Ovary (tissue), 9 donors: ENCODE data around the gene MKNK1. TPM values are rescaled to one million over a fixed set of nuclear protein-coding genes. Genes with fewer than 3 reads are reported as not detected.

Experiments used
- DNase-seq, 5 donors: peaks; one replicate each; pipeline ENCODE4 v3.0.0-alpha.2; 2019 to 2020
- H3K27ac ChIP-seq, 2 donors: fragments of 200-600 bp; one replicate each; pipeline versions ENCODE4 v1.5.1 to v1.8.0; 2019 to 2022
- H3K27me3 ChIP-seq: fragments of 200-600 bp; one replicate; pipeline ENCODE4 v1.8.0; 2022
- H3K36me3 ChIP-seq: fragments of 200-600 bp; sonication (generic); one replicate; pipeline ENCODE4 v1.5.1; 2019
- H3K4me1 ChIP-seq: one replicate; pipeline ENCODE4 v1.8.1; 2013; ENCODE audit warnings: mild to moderate bottlenecking, moderate library complexity; ENCODE audit not compliant: insufficient read depth
- H3K4me3 ChIP-seq: fragments of 200-600 bp; sonication (generic); one replicate; pipeline ENCODE4 v1.5.1; 2017
- H3K9me3 ChIP-seq, 2 donors: fragments of 200-600 bp in 1 of 2; sonication (generic) in 1 of 2; one replicate each; pipeline versions ENCODE4 v1.5.1 to v1.8.1; 2013 to 2019; ENCODE audit warnings: mild to moderate bottlenecking in 1 of 2, moderate library complexity in 1 of 2
- EP300 ChIP-seq: sonication (generic); formaldehyde crosslinking; IDR thresholded peaks from one replicate; pipeline ENCODE4 v1.6.1; 2017; ENCODE audit warnings: antibody characterized with exemption
- POLR2A ChIP-seq: fragments of 450-650 bp; IDR thresholded peaks from one replicate; pipeline ENCODE4 v1.6.1; 2017; ENCODE audit warnings: antibody characterized with exemption, mild to moderate bottlenecking, moderate library complexity
- WGBS, 3 donors: extraction: QIAGEN DNeasy Blood & Tissue Kit in 1 of 3; methylation state at CpG; one replicate each; pipeline versions ENCODE4 v1.1.5 to v1.1.7; 2013 to 2017; 5-methylcytosine and 5-hydroxymethylcytosine counted together
- intact Hi-C, 4 donors: fragments of 100-400 bp; cut with DNase I; formaldehyde crosslinking; loops; one replicate each; pipeline versions ENCODE4 v1.11.0 to v1.15.1; 2022 to 2023
- polyA plus RNA-seq, 2 donors: library from polyadenylated mRNA; stranded (reverse); fragments of 200-250 nt in 1 of 2; fragments of 350-450 nt in 1 of 2; fragmentation: Illumina TruSeq in 1 of 2; extraction: RNeasy Lipid Tissue Mini Kit (QIAGEN cat#74804) in 1 of 2; gene quantifications; one replicate each; pipeline ENCODE4 v1.2.3, GENCODE V29; 2013 to 2014
- total RNA-seq, 7 donors: library from RNA; depleted of rRNA in 2 of 7; stranded (reverse); fragments of >200 nt in 2 of 7; fragmentation: NEBNext Ultra II Directional in 3 of 7; extraction: Animal tissue kit (Norgen Biotek cat#: 25700) in 3 of 7; gene quantifications; one replicate each; pipeline versions ENCODE4 v1.1.0 to v1.2.4, GENCODE V29; 2016 to 2023
- TF ChIP-seq, protein P1 (sequence below), 3 donors: fragments of 450-650 bp in 2 of 3; fragments of 200-600 bp in 1 of 3; IDR thresholded peaks; one replicate each; pipeline versions ENCODE4 v1.5.1 to v1.8.0; 2016 to 2022; ENCODE audit warnings: antibody characterized with exemption in 3 of 3, mild to moderate bottlenecking in 1 of 3
- donor health status: DM: no; HTN: no; CAD: no; lungs with moderate emphysema.
- donor health status: DM: no; HTN: no; CAD: no.
- donor health status: Bipolar disorder and iron deficiency.
- donor health status: DM: yes; HTN: yes; CAD: no.
- donor health status: DM: no; HTN: no; CAD: no.
- donor health status: DM: yes; HTN: yes; CAD: no.

Gene MKNK1
- total and polyA plus RNA-seq, 9 donors = 21.0 to 39.3 (median 24.9) TPM

DNA sequence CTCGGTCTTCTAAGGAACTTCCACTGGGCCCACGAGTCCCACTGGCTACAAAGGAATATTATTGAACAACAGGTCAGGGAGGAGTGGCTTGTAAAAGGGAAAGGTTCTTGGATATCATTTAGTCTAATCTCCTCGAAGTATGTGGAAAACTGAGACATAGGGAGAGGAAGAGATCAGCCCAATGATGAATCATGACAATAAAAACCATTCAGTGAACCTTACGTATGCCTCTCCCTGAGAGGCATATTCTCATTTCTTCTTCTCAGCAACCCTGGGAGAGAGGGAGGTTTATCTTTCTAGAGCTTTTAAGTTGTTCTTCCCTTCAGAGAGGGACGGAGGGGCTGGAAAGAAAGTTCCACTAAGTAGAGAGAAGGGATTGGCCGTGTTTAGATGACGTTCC lies 17.9 kb upstream of the MKNK1 start:
- no peak overlapping the region for H3K4me3 ChIP-seq
- WGBS, 3 donors = 73 to 83% (median 79%) methylated on average over 7 of the region's 7 CpGs
- no peaks in the 10 kb centered on the region for H3K9me3 ChIP-seq
- no peak for DNase-seq
- intact Hi-C loops = no loop called here
- H3K27me3 ChIP-seq = no peaks in the 10 kb centered on the region
- no peaks in the 10 kb centered on the region for H3K36me3 ChIP-seq
- peaks cover 8% of the 10 kb centered on the region for H3K4me1 ChIP-seq
- no peak overlapping the region for H3K27ac ChIP-seq
- TF ChIP-seq POLR2A (no peak), EP300 (no peak)
- TF ChIP-seq, protein P1, sequence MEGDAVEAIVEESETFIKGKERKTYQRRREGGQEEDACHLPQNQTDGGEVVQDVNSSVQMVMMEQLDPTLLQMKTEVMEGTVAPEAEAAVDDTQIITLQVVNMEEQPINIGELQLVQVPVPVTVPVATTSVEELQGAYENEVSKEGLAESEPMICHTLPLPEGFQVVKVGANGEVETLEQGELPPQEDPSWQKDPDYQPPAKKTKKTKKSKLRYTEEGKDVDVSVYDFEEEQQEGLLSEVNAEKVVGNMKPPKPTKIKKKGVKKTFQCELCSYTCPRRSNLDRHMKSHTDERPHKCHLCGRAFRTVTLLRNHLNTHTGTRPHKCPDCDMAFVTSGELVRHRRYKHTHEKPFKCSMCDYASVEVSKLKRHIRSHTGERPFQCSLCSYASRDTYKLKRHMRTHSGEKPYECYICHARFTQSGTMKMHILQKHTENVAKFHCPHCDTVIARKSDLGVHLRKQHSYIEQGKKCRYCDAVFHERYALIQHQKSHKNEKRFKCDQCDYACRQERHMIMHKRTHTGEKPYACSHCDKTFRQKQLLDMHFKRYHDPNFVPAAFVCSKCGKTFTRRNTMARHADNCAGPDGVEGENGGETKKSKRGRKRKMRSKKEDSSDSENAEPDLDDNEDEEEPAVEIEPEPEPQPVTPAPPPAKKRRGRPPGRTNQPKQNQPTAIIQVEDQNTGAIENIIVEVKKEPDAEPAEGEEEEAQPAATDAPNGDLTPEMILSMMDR (IDR thresholded peaks at IDR 0.05) = no peak

DNA sequence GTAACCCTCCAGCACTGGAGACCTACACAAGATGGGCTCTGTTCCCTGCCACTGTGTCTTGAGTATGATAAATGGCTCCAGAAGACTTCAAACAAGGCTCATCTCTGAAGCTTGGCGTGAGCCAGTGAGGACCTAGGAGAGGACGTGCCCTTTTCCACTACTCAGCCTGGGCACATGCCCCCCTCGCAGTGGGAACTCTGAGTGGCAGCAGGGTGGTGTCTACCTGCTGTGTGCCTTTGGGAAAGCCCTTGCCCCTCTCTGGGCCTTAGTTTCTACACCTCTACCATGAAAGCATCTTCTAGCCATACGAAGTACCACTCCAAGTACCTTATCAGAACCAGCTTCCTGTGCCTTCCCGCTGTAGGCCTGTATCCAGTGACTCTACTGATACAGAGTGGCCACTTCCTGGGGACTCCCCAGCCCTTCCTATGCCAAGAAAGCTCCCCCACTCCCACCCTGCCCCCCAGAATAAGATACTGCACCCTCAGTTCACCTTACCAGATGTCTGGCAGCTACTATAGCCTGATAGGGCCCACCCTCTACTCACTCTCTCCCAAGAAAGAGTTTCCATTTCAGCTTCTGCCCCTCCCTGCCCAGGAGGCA lies 15.7 kb upstream of the MKNK1 start:
- peaks cover 8% of the 10 kb centered on the region for H3K4me1 ChIP-seq
- intact Hi-C loops = loop anchor here in 3 of 4 donors (5.0 kb wide), 2 partner anchors 48 to 103 kb away; partner anchors contain the start of gene ATPAF1 (in 2 of the 3)
- no peak overlapping the region for H3K4me3 ChIP-seq
- no peak overlapping the region for H3K27ac ChIP-seq
- DNase-seq = no peak
- TF ChIP-seq, protein P1 (IDR thresholded peaks at IDR 0.05) = no peak
- TF ChIP-seq EP300 (no peak), POLR2A (no peak)
- no peaks in the 10 kb centered on the region for H3K9me3 ChIP-seq
- H3K27me3 ChIP-seq = no peaks in the 10 kb centered on the region
- no peaks in the 10 kb centered on the region for H3K36me3 ChIP-seq
- 87 to 94% (median 91%) methylated on average over 5 of the region's 5 CpGs for WGBS, 3 donors

DNA sequence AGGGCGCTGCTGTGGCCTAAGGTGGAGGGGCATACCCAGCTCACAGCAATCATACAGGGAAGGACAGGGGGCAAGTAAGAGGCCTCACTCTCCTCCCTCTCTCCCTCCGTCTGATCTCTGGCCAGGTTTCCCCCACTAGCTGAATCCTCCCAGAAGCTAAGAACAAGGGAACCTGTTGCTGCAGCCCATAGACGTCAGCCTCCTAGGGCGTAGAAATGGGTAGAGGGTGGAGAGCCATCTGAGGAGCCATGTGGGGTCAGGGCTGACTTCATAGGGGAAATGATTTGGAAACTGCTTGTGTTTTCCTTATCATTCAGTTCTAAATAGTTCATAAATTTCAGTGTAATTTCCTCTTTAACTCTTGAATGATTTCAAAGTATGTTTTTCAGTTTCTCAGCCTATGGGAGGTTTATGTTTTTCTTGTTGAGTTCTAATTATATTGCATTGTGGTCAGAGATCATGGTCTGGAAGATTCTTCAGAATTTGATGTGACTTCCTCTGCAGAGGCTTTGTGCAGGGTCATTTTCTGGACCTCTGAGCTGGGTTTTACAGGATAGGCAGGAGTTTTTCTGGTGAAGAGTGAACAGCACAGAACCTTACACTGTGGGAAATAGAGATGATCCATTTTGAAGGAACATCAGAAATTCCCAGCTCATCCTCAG lies 14.8 kb upstream of the MKNK1 start:
- WGBS, 3 donors = 69 to 76% (median 72%) methylated on average over 4 of the region's 4 CpGs
- intact Hi-C loops = loop anchor here in 3 of 4 donors (5.0 kb wide), 2 partner anchors 48 to 103 kb away; partner anchors contain the start of gene ATPAF1 (in 2 of the 3)
- no peak overlapping the region for H3K27ac ChIP-seq
- TF ChIP-seq, protein P1 (IDR thresholded peaks at IDR 0.05) = no peak
- TF ChIP-seq POLR2A = no peak
- no peaks in the 10 kb centered on the region for H3K9me3 ChIP-seq
- H3K4me1 ChIP-seq = peaks cover 6% of the 10 kb centered on the region
- H3K27me3 ChIP-seq = no peaks in the 10 kb centered on the region
- no peak for DNase-seq
- no peak overlapping the region for H3K4me3 ChIP-seq
- H3K36me3 ChIP-seq = no peaks in the 10 kb centered on the region

DNA sequence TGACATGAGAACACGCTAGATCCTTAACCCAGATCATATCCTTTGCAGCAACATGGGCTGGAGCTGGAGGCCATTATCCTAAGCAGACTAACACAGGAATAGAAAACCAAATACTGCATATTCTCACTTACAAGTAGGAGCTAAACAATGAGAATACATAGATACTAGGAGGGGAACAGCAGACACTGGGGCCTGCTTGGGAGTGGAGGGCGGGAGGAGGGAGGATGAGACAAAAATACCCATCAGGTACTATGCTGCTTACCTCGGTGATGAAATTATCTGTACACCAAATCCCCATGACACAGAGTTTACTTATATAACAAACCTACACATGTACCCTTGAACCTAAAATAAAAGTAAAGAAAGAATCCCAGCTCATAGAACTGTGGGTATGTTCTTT lies 13.8 kb upstream of the MKNK1 start:
- H3K4me1 ChIP-seq = peaks cover 6% of the 10 kb centered on the region
- H3K36me3 ChIP-seq = no peaks in the 10 kb centered on the region
- no peak overlapping the region for H3K27ac ChIP-seq
- H3K27me3 ChIP-seq = no peaks in the 10 kb centered on the region
- 86 to 94% (median 87%) methylated on average over 3 of the region's 3 CpGs for WGBS, 3 donors
- DNase-seq = no peak
- no peak overlapping the region for H3K4me3 ChIP-seq
- intact Hi-C loops = loop anchor here in 3 of 4 donors (5.0 kb wide), 2 partner anchors 49 to 104 kb away; partner anchors contain the start of gene ATPAF1 (in 2 of the 3)
- H3K9me3 ChIP-seq = no peaks in the 10 kb centered on the region
- TF ChIP-seq, protein P1 (IDR thresholded peaks at IDR 0.05) = no peak
- TF ChIP-seq EP300 (no peak), POLR2A (no peak)
